HepG2 (cell line): ENCODE data around the gene BTBD17. TPM values are rescaled to one million over a fixed set of nuclear protein-coding genes. Genes with fewer than 3 reads are reported as not detected.

ENCODE experiments used
- ATAC-seq: fragments of 200-7000 bp; cut with Tn5 transposase; 3 replicates; pipeline ENCODE4 v1.9.1; 2020; ENCODE audit warnings: mild to moderate bottlenecking, moderate library complexity
- BruUV-seq: library from RNA; stranded (reverse); fragments of 400-500 nt; replicated peaks from 2 replicates; lab custom pipeline; 2021; lab: Mats Ljungman, UMichigan
- CTCF ChIA-PET: fragments of 300-600 bp; formaldehyde crosslinking; extraction: SDS; loops from one replicate; lab custom pipeline; 2021; ENCODE audit warnings: low total read pairs, inconsistent platforms, low intra/inter-chr PET ratio; lab: Yijun Ruan, JAX
- POLR2A ChIA-PET: fragments of 350-600 bp; sonication (Branson Sonifier 250); formaldehyde crosslinking; loops from one replicate; lab custom pipeline; 2020; ENCODE audit warnings: antibody characterized with exemption, inconsistent platforms; lab: Yijun Ruan, JAX
- DNase-seq: peaks from one replicate; pipeline ENCODE4 v3.0.0-alpha.2; 2015; ENCODE audit warnings: low spot score
- FAIRE-seq: peaks from 3 replicates; lab custom pipeline; 2011; peaks lifted over from hg19 to GRCh38; lab: Jason Lieb, UNC
- H2AFZ ChIP-seq: one replicate; pipeline ENCODE4 v1.6.1; 2011; ENCODE audit warnings: low read length, inconsistent platforms
- H3K27ac ChIP-seq: fragments of 300-600 bp; 3 replicates; pipeline ENCODE4 v1.8.0; 2011; ENCODE audit warnings: mixed run types, mild to moderate bottlenecking, mixed read lengths, low read length, inconsistent platforms; ENCODE audit not compliant: insufficient read depth; ENCODE audit errors: extremely low read length
- H3K27me3 ChIP-seq, 2 experiments: fragments of 200-600 bp in 1 of 2; 2 replicates in 1 of 2; 3 replicates in 1 of 2; pipeline versions ENCODE4 v1.6.0 to v1.8.0; 2011; ENCODE audit warnings: low read length in 2 of 2, mild to moderate bottlenecking in 2 of 2, moderate library complexity in 2 of 2, inconsistent platforms in 1 of 2; ENCODE audit not compliant: insufficient read depth in 2 of 2, control insufficient read depth in 1 of 2
- H3K36me3 ChIP-seq, 2 experiments: fragments of 200-600 bp in 1 of 2; replicated peaks in 1 of 2; 2 replicates in 1 of 2; 3 replicates in 1 of 2; pipeline versions ENCODE4 v1.5.1 to v1.8.0; 2011; ENCODE audit warnings: low read length in 2 of 2, inconsistent platforms in 1 of 2; ENCODE audit not compliant: insufficient read depth in 2 of 2, control insufficient read depth in 1 of 2
- H3K4me1 ChIP-seq: 2 replicates; pipeline ENCODE4 v1.5.1; 2012; ENCODE audit warnings: low read length, inconsistent platforms; ENCODE audit not compliant: insufficient read depth
- H3K4me2 ChIP-seq: 2 replicates; pipeline ENCODE4 v1.6.0; 2011; ENCODE audit warnings: low read depth, low read length, inconsistent platforms
- H3K4me3 ChIP-seq, 3 experiments: fragments of 200-600 bp in 1 of 3; sonication (generic), shearing (Covaris generic) in 1 of 3; replicated peaks in 1 of 3; 2 replicates each; pipeline ENCODE4 v1.5.1; 2011 to 2016; ENCODE audit warnings: low read length in 3 of 3, inconsistent platforms in 2 of 3, low read depth in 2 of 3, mild to moderate bottlenecking in 2 of 3, control low read depth in 1 of 3, mixed read lengths in 1 of 3; ENCODE audit not compliant: insufficient read depth in 1 of 3
- H3K79me2 ChIP-seq: one replicate; pipeline ENCODE4 v1.6.1; 2011; ENCODE audit warnings: low read length, inconsistent platforms; ENCODE audit not compliant: insufficient read depth
- H3K9ac ChIP-seq: 2 replicates; pipeline ENCODE4 v1.6.0; 2011; ENCODE audit warnings: mild to moderate bottlenecking, low read depth, low read length, inconsistent platforms; ENCODE audit not compliant: insufficient read depth
- H3K9me3 ChIP-seq: 2 replicates; pipeline ENCODE4 v1.5.1; 2012; ENCODE audit warnings: mild to moderate bottlenecking, low read length
- H4K20me1 ChIP-seq: 2 replicates; pipeline ENCODE4 v1.6.0; 2011; ENCODE audit warnings: inconsistent platforms, mild to moderate bottlenecking, low read length, moderate library complexity; ENCODE audit not compliant: insufficient read depth
- POLR2A ChIP-seq, 2 experiments: IDR thresholded peaks; 2 replicates each; pipeline ENCODE4 v1.6.1; 2011; ENCODE audit warnings: low read depth in 2 of 2, low read length in 2 of 2, mild to moderate bottlenecking in 1 of 2, moderate library complexity in 1 of 2; ENCODE audit not compliant: insufficient read depth in 1 of 2
- ZNF264 ChIP-seq: sonication (generic); formaldehyde crosslinking; IDR thresholded peaks from 2 replicates; pipeline ENCODE4 v1.4.0; 2020; ENCODE audit warnings: missing genetic modification reagents
- ZNF362 ChIP-seq: sonication (generic); formaldehyde crosslinking; IDR thresholded peaks from 2 replicates; pipeline ENCODE4 v1.4.0; 2020; ENCODE audit warnings: missing genetic modification reagents, mild to moderate bottlenecking, borderline replicate concordance
- ZNF564 ChIP-seq: sonication (generic); formaldehyde crosslinking; IDR thresholded peaks from 2 replicates; pipeline ENCODE4 v1.8.1; 2023; ENCODE audit warnings: mild to moderate bottlenecking, missing genetic modification reagents
- ZNF652 ChIP-seq: IDR thresholded peaks from 2 replicates; pipeline ENCODE4 v1.6.1; 2016; ENCODE audit warnings: low read depth, borderline replicate concordance
- ZNF768 ChIP-seq: sonication (generic); formaldehyde crosslinking; IDR thresholded peaks from 2 replicates; pipeline ENCODE4 v1.4.0; 2020; ENCODE audit warnings: missing genetic modification reagents
- ZNF790 ChIP-seq: sonication (generic); formaldehyde crosslinking; IDR thresholded peaks from 2 replicates; pipeline ENCODE4 v1.8.0; 2022; ENCODE audit warnings: missing genetic modification reagents, mild to moderate bottlenecking, borderline replicate concordance
- WGBS: methylation state at CpG from one replicate; pipeline ENCODE4 v1.1.6; 2017; ENCODE audit warnings: low lambda C conversion rate; 5-methylcytosine and 5-hydroxymethylcytosine counted together
- in situ Hi-C: cut with HindIII; loops from 2 replicates; pipeline ENCODE4 v1.10.0; 2017; ENCODE audit warnings: low pct_unique_long_range_greater_than_20kb; ENCODE audit not compliant: extremely low pct_ligation_motif_present
- intact Hi-C: fragments of 100-400 bp; cut with micrococcal nuclease; formaldehyde crosslinking; loops from one replicate; pipeline ENCODE4 v1.10.0; 2022; ENCODE audit not compliant: unreplicated experiment
- polyA plus RNA-seq, 8 experiments: library from polyadenylated mRNA; depleted of rRNA in 3 of 8; stranded (reverse) in 7 of 8; unstranded in 1 of 8; fragments of >200 nt; fragmentation: Illumina TruSeq in 4 of 8; extraction: Trizol in 4 of 8; gene quantifications; 2 replicates each; pipeline versions ENCODE4 v1.2.1 to v1.2.3, GENCODE V29; 2011 to 2016; ENCODE audit warnings: low read depth in 4 of 8, missing spikeins in 1 of 8, mixed read lengths in 1 of 8; ENCODE audit not compliant: insufficient read depth in 1 of 8
- total RNA-seq, 5 experiments: library from RNA; depleted of rRNA; stranded (reverse); fragments of >200 nt; fragmentation: Illumina TruSeq; extraction: Trizol; gene quantifications; 2 replicates each; pipeline ENCODE4 v1.2.3, GENCODE V29; 2016; ENCODE audit warnings: low read depth in 1 of 5

Gene BTBD17
- total and polyA plus RNA-seq, 2 of the 13 experiments (the other 11 are each of a cell fraction or from before 2014, with no cell fraction given): not detected

- CTCF ChIA-PET: no interaction called here
- WGBS: 15% methylated on average over 2 of the region's 2 CpGs
- H4K20me1 ChIP-seq: no peaks in the 10 kb centered on the region
- H3K4me2 ChIP-seq: no peak overlapping the region
- no peaks in the 10 kb centered on the region for H3K36me3 ChIP-seq
- no peaks in the 10 kb centered on the region for H3K79me2 ChIP-seq
- peaks cover 7 to 52% of the 10 kb centered on the region in 2 experiments for H3K27me3 ChIP-seq
- no peak overlapping the region for H3K4me3 ChIP-seq
- no peak overlapping the region for H3K9ac ChIP-seq
- TF ChIP-seq ZNF564 (CRISPR knock-in tag): no peak
- peak; percentile 17; the same call in 1 of the 2 replicates for TF ChIP-seq ZNF768 (CRISPR knock-in tag)
- no peak for FAIRE-seq
- POLR2A ChIA-PET: no interaction called here
- in situ Hi-C loops (no loop called here), intact Hi-C loops (no loop called here)
- no peak overlapping the region for H3K27ac ChIP-seq
- H2AFZ ChIP-seq: no peak overlapping the region
- DNase-seq: no peak
- no peak for ATAC-seq
- no TSS peak for BruUV-seq
- no peaks in the 10 kb centered on the region for H3K4me1 ChIP-seq
- no peaks in the 10 kb centered on the region for H3K9me3 ChIP-seq
Observed at GRCh38 chr17:74334393-74335039, 27.2 kb downstream of the BTBD17 start.

GRCh38 chr17:74332763-74333283, 28.8 kb downstream of the BTBD17 start:
- Histone ChIP-seq H3K4me3 (no peak overlapping the region), H3K36me3 (no peaks in the 10 kb centered on the region), H3K9ac (no peak overlapping the region), H3K27me3 (peaks cover 5 to 50% of the 10 kb centered on the region in 2 experiments), H4K20me1 (no peaks in the 10 kb centered on the region), H3K4me1 (no peaks in the 10 kb centered on the region), H3K9me3 (no peaks in the 10 kb centered on the region), H3K4me2 (no peak overlapping the region), H3K79me2 (no peaks in the 10 kb centered on the region), H2AFZ (no peak overlapping the region)
- no TSS peak for BruUV-seq
- ATAC-seq (no peak), DNase-seq (no peak)
- POLR2A ChIA-PET: no interaction called here
- intact Hi-C loops: no loop called here
- 19% methylated on average over 9 of the region's 11 CpGs for WGBS
- no peak for TF ChIP-seq POLR2A (IDR thresholded peaks at IDR 0.05; ENCODE audit: insufficient read depth in 1 of 2, low read depth in 2 of 2, low read length in 2 of 2)
- no peak for TF ChIP-seq ZNF790 (CRISPR knock-in tag)
- TF ChIP-seq ZNF264 (CRISPR knock-in tag): no peak
- no peak for TF ChIP-seq ZNF362 (CRISPR knock-in tag)
- no peak for TF ChIP-seq ZNF652
- TF ChIP-seq, all 625 proteins: peak for 0
- in situ Hi-C loops: no loop called here
- FAIRE-seq: no peak
- CTCF ChIA-PET: no interaction called here
- no peak overlapping the region for H3K27ac ChIP-seq
